H9 (cell line): Measurements from ENCODE around the gene TIMM10. TPM values are rescaled to one million over a fixed set of nuclear protein-coding genes. Genes with fewer than 3 reads are reported as not detected.

Experiments used
- DNase-seq: peaks from one replicate; pipeline ENCODE4 v3.0.0-alpha.2; 2017
- H2AFZ ChIP-seq: one replicate; pipeline ENCODE4 v1.6.1; 2013; ENCODE audit warnings: mild to moderate bottlenecking, low read length, control low read depth, moderate library complexity
- H2AK5ac ChIP-seq: 2 replicates; pipeline ENCODE4 v1.6.1; 2013; ENCODE audit warnings: low read length, control low read depth, mixed read lengths; ENCODE audit not compliant: insufficient read length
- H2BK120ac ChIP-seq: one replicate; pipeline ENCODE4 v1.6.1; 2013; ENCODE audit warnings: low read depth, mild to moderate bottlenecking, low read length, control low read depth, inconsistent platforms; ENCODE audit not compliant: poor library complexity, severe bottlenecking
- H2BK12ac ChIP-seq: 2 replicates; pipeline ENCODE4 v1.6.1; 2013; ENCODE audit warnings: low read length, control low read depth, mixed read lengths, low read depth; ENCODE audit not compliant: insufficient read length
- H2BK15ac ChIP-seq: 2 replicates; pipeline ENCODE4 v1.6.1; 2013; ENCODE audit warnings: low read depth, low read length, control low read depth
- H2BK20ac ChIP-seq: one replicate; pipeline ENCODE4 v1.6.1; 2013; ENCODE audit warnings: low read depth, mild to moderate bottlenecking, low read length, control low read depth, inconsistent platforms; ENCODE audit not compliant: poor library complexity, severe bottlenecking
- H2BK5ac ChIP-seq: 2 replicates; pipeline ENCODE4 v1.6.1; 2013; ENCODE audit warnings: low read length, control low read depth, mixed read lengths; ENCODE audit not compliant: insufficient read length
- H3K14ac ChIP-seq: 2 replicates; pipeline ENCODE4 v1.6.1; 2013; ENCODE audit warnings: low read length, control low read depth; ENCODE audit not compliant: insufficient read depth
- H3K18ac ChIP-seq: 2 replicates; pipeline ENCODE4 v1.6.1; 2013; ENCODE audit warnings: low read depth, mild to moderate bottlenecking, mixed read lengths, low read length, control low read depth; ENCODE audit not compliant: insufficient read length
- H3K23ac ChIP-seq: 2 replicates; pipeline ENCODE4 v1.6.1; 2013; ENCODE audit warnings: low read length, control low read depth, mixed read lengths, low read depth; ENCODE audit not compliant: insufficient read length
- H3K23me2 ChIP-seq: 2 replicates; pipeline ENCODE4 v1.6.1; 2013; ENCODE audit warnings: low read depth, mild to moderate bottlenecking, mixed read lengths, low read length, control low read depth; ENCODE audit not compliant: insufficient read length, poor library complexity, severe bottlenecking
- H3K27ac ChIP-seq: 2 replicates; pipeline ENCODE4 v1.5.1; 2013; ENCODE audit warnings: low read length, control low read depth, mixed read lengths, low read depth; ENCODE audit not compliant: insufficient read length
- H3K27me3 ChIP-seq: 2 replicates; pipeline ENCODE4 v1.6.1; 2013; ENCODE audit warnings: low read length, control low read depth, inconsistent platforms; ENCODE audit not compliant: insufficient read depth
- H3K4ac ChIP-seq: 2 replicates; pipeline ENCODE4 v1.6.1; 2013; ENCODE audit warnings: low read depth, mild to moderate bottlenecking, control low read depth, inconsistent platforms, low read length, moderate library complexity
- H3K4me1 ChIP-seq: 2 replicates; pipeline ENCODE4 v1.6.1; 2013; ENCODE audit warnings: low read length, control low read depth, inconsistent platforms; ENCODE audit not compliant: insufficient read depth
- H3K4me2 ChIP-seq: 2 replicates; pipeline ENCODE4 v1.6.1; 2013; ENCODE audit warnings: low read length, control low read depth, mixed read lengths; ENCODE audit not compliant: insufficient read length, insufficient read depth
- H3K56ac ChIP-seq: 2 replicates; pipeline ENCODE4 v1.6.1; 2013; ENCODE audit warnings: low read depth, mild to moderate bottlenecking, mixed read lengths, low read length, control low read depth; ENCODE audit not compliant: insufficient read length
- H3K79me1 ChIP-seq: 2 replicates; pipeline ENCODE4 v1.6.1; 2013; ENCODE audit warnings: low read depth, mild to moderate bottlenecking, moderate library complexity, low read length, control low read depth, inconsistent platforms; ENCODE audit not compliant: insufficient read depth, poor library complexity, severe bottlenecking
- H3K79me2 ChIP-seq: 2 replicates; pipeline ENCODE4 v1.6.1; 2013; ENCODE audit warnings: low read length, control low read depth, inconsistent platforms; ENCODE audit not compliant: insufficient read depth
- H3K9ac ChIP-seq: 2 replicates; pipeline ENCODE4 v1.6.1; 2013; ENCODE audit warnings: low read length, control low read depth, mixed read lengths; ENCODE audit not compliant: insufficient read length; ENCODE audit errors: extremely low read depth
- H3K9me3 ChIP-seq: one replicate; pipeline ENCODE4 v1.6.1; 2013; ENCODE audit warnings: low read depth, low read length, inconsistent platforms; ENCODE audit not compliant: control insufficient read depth
- H3T11ph ChIP-seq: one replicate; pipeline ENCODE4 v1.6.1; 2013; ENCODE audit warnings: mild to moderate bottlenecking, low read length, control low read depth, inconsistent platforms
- H4K20me1 ChIP-seq: one replicate; pipeline ENCODE4 v1.6.1; 2013; ENCODE audit not compliant: control insufficient read depth, insufficient read length, insufficient read depth
- H4K5ac ChIP-seq: 2 replicates; pipeline ENCODE4 v1.6.1; 2013; ENCODE audit warnings: low read depth, mild to moderate bottlenecking, mixed read lengths, low read length, control low read depth; ENCODE audit not compliant: insufficient read length
- H4K8ac ChIP-seq: replicated peaks from 2 replicates; pipeline ENCODE4 v1.6.1; 2013; ENCODE audit warnings: low read length, control low read depth, mixed read lengths, low read depth; ENCODE audit not compliant: insufficient read length
- H4K91ac ChIP-seq: 2 replicates; pipeline ENCODE4 v1.6.1; 2013; ENCODE audit warnings: low read depth, mild to moderate bottlenecking, moderate library complexity, mixed read lengths, low read length, control low read depth; ENCODE audit not compliant: insufficient read length
- H3K27ac Mint-ChIP-seq, 3 experiments: 2 replicates in 2 of 3; 3 replicates in 1 of 3; pipeline ENCODE4 v1.8.0; 2020 to 2021; ENCODE audit warnings: mixed read lengths in 3 of 3, mild to moderate bottlenecking in 1 of 3, moderate library complexity in 1 of 3
- H3K27me3 Mint-ChIP-seq: 2 replicates; pipeline ENCODE4 v1.8.0; 2021; ENCODE audit warnings: low read depth, mild to moderate bottlenecking, moderate library complexity, mixed read lengths
- H3K36me3 Mint-ChIP-seq, 3 experiments: 2 replicates in 2 of 3; 3 replicates in 1 of 3; pipeline ENCODE4 v1.8.0; 2020 to 2021; ENCODE audit warnings: low read depth in 3 of 3, mixed read lengths in 3 of 3; ENCODE audit not compliant: insufficient read depth in 1 of 3
- H3K4me1 Mint-ChIP-seq, 2 experiments: 2 replicates each; pipeline ENCODE4 v1.8.0; 2020; ENCODE audit warnings: mixed read lengths in 2 of 2
- H3K4me3 Mint-ChIP-seq, 2 experiments: 2 replicates in 1 of 2; 3 replicates in 1 of 2; pipeline ENCODE4 v1.8.0; 2020 to 2021; ENCODE audit warnings: mild to moderate bottlenecking in 2 of 2, mixed read lengths in 2 of 2, moderate library complexity in 1 of 2
- H3K9me3 Mint-ChIP-seq, 2 experiments: 2 replicates in 1 of 2; 3 replicates in 1 of 2; pipeline ENCODE4 v1.8.0; 2020; ENCODE audit warnings: mild to moderate bottlenecking in 2 of 2, mixed read lengths in 2 of 2, moderate library complexity in 1 of 2
- CTCF ChIP-seq: fragments of 200-600 bp; sonication (generic); conservative IDR thresholded peaks from 3 replicates; pipeline ENCODE4 v1.8.0; 2021; ENCODE audit warnings: antibody characterized with exemption, mild to moderate bottlenecking
- WGBS: extraction: QIAGEN DNeasy Blood & Tissue Kit; methylation state at CpG from one replicate; pipeline ENCODE4 v1.1.7; 2013; ENCODE audit warnings: missing lambda C conversion rate, low lambda C conversion rate, mixed read lengths; ENCODE audit not compliant: insufficient read length; ENCODE audit errors: extremely low coverage; 5-methylcytosine and 5-hydroxymethylcytosine counted together
- total RNA-seq: library from RNA; stranded (reverse); gene quantifications from 2 replicates; pipeline ENCODE4 v1.2.1, GENCODE V29; 2021

The TIMM10 gene
- total RNA-seq, 1 experiment from 2014 or later, result 130 TPM

GRCh38 chr11:57546869-57547475 lies 16.4 kb upstream of the TIMM10 start:
- H4K8ac ChIP-seq, result no peak overlapping the region
- no peaks in the 10 kb centered on the region for H3K79me1 ChIP-seq
- H3K4me2 ChIP-seq, result no peak overlapping the region
- DNase-seq, result peak; percentile 71
- Mint-ChIP-seq H3K4me1 (peaks cover 21 to 38% of the 10 kb centered on the region in 2 experiments), H3K27ac (peak overlapping the region in 1 of 3 experiments; percentile 75; a peak in 1 of 7 replicates), H3K36me3 (peaks cover 3 to 14% (median 5%) of the 10 kb centered on the region in 3 experiments; a peak in 6 of 7 replicates), H3K9me3 (no peaks in the 10 kb centered on the region), H3K4me3 (no peak overlapping the region), H3K27me3 (peaks cover 21% of the 10 kb centered on the region)
- no peak overlapping the region for H2BK20ac ChIP-seq
- H4K5ac ChIP-seq, result no peak overlapping the region
- no peaks in the 10 kb centered on the region for H3K27me3 ChIP-seq
- no peaks in the 10 kb centered on the region for H3K79me2 ChIP-seq
- H3K14ac ChIP-seq, result no peak overlapping the region
- H3K9ac ChIP-seq, result no peak overlapping the region
- no peak overlapping the region for H3T11ph ChIP-seq
- no peak overlapping the region for H3K18ac ChIP-seq
- H2BK120ac ChIP-seq, result no peak overlapping the region
- H2AFZ ChIP-seq, result no peak overlapping the region
- H2AK5ac ChIP-seq, result no peak overlapping the region
- H2BK5ac ChIP-seq, result no peak overlapping the region
- no peak overlapping the region for H3K4ac ChIP-seq
- H2BK12ac ChIP-seq, result no peak overlapping the region
- H4K91ac ChIP-seq, result no peak overlapping the region
- H3K4me1 ChIP-seq, result peaks cover 4% of the 10 kb centered on the region; the same call in 1 of the 2 replicates
- no peak overlapping the region for H2BK15ac ChIP-seq
- H3K23ac ChIP-seq, result no peak overlapping the region
- H4K20me1 ChIP-seq, result no peaks in the 10 kb centered on the region
- no CpG with 5 or more reads among the region's 5 CpGs for WGBS
- H3K56ac ChIP-seq, result no peak overlapping the region
- no peak overlapping the region for H3K27ac ChIP-seq
- no peaks in the 10 kb centered on the region for H3K9me3 ChIP-seq
- H3K23me2 ChIP-seq, result no peaks in the 10 kb centered on the region
- no peak; the same call in 2 of the 3 replicates for TF ChIP-seq CTCF
